HG03520 (cell line): ENCODE results near the gene EXOC4.

ENCODE experiments used
- ATAC-seq: cut with Tn5 transposase; IDR thresholded peaks from one replicate; pipeline ENCODE4 v1.9.1; 2021; ENCODE audit warnings: mild to moderate bottlenecking, moderate library complexity; ENCODE audit not compliant: unreplicated experiment

EXOC4 gene

GRCh38 chr7:133360201-133360600, 107.3 kb downstream of the EXOC4 start:
- ATAC-seq = no peak

DNA sequence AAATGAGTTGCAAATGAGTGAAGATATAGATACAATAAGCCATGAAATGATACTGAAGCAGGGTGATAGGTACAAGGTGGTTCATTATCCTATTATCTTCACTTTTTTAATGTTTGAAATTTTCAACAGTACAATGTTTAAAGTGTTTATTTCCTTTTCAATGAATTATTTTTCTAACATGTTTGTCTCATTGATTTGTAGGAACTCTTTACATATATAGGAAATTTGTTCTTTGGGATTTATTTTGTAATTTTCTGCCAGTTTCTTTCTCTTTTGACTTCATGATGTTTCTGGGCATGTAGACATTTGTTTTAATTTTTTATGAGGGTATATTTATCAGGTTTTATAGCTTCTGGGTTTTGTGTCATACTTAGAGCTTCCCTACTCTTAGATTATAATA, 108.9 kb downstream of the EXOC4 start:
- no peak for ATAC-seq

DNA sequence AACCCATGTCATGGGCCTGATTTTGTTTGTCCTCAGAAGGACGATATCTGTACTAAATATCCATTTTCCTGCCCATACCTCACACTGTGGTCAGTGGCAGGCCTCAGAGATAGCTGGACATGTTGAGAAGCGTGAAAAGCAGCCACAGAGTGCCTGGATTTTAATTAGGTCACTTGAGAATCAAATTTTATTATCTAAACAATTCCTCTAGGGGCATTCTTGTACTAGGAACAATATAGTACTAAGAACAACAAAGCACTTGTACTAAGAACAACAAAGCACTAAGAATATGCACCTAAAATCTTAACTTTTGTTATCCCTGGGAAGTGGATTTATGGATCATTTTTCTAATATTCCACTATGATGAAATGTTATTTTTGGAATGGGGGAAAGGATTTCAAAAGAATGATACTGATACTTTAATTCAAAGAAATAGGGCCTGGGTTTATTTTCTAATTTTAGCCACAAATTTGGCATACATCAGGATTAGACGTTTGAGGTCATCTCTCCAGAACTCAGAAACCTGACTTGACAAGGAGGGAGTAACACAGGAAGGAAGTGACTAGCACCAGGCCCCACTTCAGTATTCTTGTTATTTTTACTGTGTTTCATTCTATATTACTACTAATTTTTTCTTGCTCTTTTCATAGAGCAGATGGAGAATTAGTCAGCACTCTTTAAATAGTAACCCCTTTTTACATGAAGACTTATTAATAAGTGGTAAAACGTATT, 112.2 kb downstream of the EXOC4 start:
- ATAC-seq = no peak

DNA sequence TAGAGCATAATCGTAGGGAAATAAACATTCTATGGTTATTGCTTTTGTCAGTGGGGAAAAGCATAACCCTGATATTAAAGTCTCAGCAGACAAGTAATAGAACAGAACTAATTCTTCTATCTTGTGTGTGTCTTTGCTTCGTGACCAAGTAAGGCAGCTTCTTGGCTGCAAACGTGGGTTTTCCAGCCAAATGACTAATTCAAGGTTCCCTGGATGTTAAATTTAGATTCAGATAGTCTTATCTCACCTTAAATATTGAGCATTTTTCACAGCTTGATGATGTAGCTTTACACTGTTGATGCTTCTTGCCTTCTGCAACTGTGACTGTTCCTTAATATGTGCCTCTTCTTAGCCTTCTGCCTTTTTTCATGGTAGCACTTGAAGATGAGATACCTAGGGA, 113.0 kb downstream of the EXOC4 start:
- no peak for ATAC-seq

DNA sequence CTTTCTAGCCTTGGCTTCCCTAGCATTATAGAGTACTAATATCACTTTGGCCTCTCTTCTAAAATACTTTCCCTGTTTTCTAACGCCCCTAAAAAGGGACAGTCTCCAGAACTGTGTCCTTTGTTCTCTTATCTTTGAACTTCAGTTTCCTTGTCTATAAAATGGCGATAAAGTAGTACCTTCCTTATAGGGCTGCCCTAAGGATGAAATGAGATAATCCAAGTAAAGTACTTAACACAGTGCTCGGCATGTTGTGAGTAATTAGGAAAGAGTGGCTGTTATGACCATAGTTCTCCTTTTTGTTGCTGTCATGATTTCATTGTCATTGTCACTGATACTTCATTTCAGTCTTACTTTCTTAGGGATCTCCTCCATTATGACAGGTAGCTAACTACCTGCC, 114.7 kb downstream of the EXOC4 start:
- ATAC-seq = no peak

DNA sequence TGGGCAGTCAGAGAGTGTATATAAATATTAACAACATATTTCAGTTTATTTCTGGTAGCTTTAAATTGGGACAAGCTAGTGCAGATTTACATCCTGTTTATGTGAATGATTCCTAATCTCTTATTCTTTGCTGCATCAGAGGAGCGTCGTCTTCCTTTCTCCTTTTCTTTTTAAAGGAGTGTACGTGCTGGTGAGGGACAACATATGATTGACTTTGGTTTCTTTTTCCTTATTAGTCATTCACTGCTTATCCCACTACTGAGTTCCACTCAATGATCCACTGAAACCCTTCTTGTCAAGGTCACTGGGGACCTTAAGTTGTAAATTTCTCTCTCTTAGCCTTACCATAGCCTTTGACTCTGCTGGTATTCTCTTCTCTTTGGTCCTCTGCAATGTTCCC, 116.3 kb downstream of the EXOC4 start:
- no peak for ATAC-seq

DNA sequence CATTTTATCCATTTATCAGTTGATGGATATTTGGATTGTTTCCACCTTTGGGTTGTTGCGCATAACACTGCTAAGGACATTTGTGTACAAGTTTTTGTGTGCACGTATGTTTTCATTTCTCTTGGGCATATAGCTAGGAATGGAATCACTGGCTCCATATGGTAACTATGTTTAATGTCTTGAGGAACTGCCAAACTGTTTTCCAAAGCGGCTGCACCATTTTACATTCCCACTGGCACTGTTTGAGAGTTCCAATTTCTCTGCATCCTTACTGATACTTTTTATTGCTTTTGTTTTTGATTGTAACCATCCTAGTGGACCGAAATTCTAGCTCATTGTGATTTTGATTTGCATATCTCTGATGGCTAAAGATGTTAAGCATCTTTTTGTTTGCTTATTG, 118.7 kb downstream of the EXOC4 start:
- ATAC-seq = no peak

DNA sequence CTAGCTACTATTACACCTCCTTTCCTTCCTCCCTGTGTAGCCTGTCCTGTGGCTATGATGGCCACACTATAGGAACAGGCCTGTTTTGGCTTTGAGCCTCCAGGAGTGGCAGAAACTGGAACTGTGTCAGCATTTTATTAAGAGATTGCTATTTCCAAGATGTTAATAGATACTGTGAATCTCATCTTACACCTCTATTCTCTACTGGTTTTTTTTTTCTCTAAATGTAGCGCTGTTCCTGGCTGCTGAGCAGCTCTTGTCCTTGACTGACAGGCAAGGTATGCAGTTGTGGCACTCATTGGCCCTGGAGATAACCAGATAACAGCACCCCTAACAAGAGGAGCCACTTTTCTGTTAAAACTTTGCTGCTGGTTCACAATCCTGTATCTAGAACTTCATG, 119.5 kb downstream of the EXOC4 start:
- no peak for ATAC-seq

- no peak for ATAC-seq
These were observed 123.6 kb downstream of the EXOC4 start for GRCh38 chr7:133376514-133376913.

DNA sequence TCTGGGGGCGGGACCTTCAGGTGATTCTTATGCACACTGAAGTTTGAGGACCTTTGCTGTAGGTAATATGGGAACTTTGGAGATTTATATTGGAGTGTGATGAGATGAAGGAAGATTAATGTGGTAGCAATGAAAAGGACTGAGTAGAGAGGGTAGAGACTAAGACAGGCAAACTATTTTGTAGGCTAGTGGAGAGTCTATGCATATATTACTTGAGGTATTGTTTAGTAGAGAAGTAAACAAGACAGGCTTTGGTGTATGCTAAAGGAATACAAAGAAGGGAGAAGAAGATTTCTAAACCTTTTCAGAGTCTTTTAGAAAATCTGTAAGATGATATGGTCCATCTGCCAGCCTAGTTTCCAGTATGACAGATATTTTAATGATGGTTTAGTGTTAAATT, 129.1 kb downstream of the EXOC4 start:
- no peak for ATAC-seq

- ATAC-seq = no peak
These were observed 130.1 kb downstream of the EXOC4 start for GRCh38 chr7:133382775-133383559.

DNA sequence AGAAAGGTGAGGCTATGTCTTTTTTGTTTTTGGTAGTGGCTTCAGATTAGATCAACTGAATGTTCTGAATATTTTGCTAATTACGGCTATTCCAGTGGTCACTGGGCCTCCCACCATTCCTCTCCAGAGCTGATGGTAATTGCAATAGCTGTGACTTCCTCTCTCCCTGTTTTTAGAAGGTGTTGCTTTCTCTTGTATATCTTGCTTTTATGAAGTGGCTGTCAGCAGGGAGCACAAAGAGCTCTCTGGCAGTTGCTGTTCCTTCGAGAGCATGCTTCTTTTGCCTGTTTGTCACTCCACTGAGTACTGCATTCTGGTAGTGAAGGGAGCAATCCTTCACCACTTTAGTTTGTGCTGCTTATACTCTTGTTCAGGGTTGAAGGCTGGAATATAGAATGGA, 133.3 kb downstream of the EXOC4 start:
- no peak for ATAC-seq

- ATAC-seq = no peak
These were observed 136.8 kb downstream of the EXOC4 start for GRCh38 chr7:133389727-133390126.

DNA sequence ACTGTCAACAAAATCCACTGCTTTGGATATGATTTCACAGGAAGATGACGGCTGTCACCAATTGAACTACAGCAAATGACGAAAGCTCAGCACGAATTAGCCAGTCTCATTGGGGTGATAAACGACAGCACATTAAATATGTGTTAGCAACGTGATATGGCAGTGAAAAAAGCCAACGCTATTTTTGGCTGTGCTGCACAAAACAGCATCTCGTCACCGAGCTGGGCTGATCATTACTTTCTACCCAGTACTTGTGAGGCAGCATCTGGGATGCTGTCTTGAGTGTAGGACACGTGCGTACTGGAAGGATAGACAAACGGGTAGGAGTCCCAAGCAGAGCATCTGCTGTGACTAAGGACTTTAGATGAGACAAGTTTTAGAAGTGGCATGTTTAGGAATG, 138.3 kb downstream of the EXOC4 start:
- ATAC-seq = no peak

GRCh38 chr7:133394369-133394768, 141.5 kb downstream of the EXOC4 start:
- ATAC-seq = no peak

- no peak for ATAC-seq
These were observed 142.7 kb downstream of the EXOC4 start for GRCh38 chr7:133395551-133395950.

DNA sequence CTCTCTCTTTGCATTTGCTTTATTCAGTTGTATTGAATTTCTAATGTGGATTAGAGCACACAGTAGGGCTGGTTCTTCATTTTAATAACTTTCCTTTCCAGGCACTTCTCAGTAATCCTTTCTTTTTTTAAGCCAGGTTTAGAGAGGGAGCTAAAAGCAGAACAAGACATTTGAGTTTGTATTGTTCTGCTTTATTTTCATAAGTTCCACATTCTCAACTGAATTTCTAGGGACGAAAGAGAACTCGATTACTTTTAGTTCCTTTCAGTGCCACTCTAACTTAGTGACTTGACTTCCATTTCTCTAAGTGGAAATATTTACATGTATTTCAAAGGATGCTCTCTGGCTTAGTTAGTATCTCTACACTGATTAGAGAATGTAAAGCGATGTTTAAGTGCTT, 145.6 kb downstream of the EXOC4 start:
- no peak for ATAC-seq

DNA sequence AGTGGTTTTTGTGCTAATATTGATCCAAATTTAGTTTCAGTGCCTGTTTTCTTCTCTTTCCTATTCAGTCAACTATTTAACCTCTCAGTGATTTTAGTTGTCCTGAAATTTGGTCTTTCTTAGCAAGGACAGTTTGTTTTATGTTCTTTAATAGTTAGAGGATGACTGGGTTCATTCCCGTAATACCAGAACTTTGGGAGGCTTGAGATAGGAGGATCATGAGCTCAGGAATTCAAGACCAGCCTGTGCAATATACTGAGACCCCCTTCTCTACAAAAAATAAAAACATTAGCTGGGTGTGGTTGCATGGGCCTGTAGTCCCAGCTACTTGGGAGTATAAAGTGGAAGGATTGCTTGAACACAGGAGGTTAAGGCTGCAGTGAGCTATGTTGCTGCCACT, 148.3 kb downstream of the EXOC4 start:
- ATAC-seq = no peak

DNA sequence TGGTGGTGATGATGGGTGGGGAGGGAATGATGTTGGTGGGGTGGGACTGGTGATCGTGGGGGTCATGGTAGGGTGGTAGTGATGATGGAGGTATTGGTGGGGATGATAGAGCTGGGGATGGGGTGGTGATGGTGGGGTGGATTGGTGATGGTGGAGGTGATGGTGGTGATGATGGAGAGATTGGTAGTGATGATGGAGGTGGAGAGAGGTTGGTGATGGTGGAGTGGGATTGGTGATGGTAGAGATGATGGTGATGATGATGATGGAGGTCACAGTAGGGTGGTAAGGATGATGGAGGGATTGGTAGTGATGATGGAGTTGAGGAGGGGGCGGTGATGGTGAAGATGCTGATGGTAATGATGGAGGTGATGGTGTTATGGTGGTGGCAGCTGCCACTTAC, 155.3 kb downstream of the EXOC4 start:
- no peak for ATAC-seq

- no peak for ATAC-seq
These were observed 156.5 kb downstream of the EXOC4 start for GRCh38 chr7:133409421-133409820.

DNA sequence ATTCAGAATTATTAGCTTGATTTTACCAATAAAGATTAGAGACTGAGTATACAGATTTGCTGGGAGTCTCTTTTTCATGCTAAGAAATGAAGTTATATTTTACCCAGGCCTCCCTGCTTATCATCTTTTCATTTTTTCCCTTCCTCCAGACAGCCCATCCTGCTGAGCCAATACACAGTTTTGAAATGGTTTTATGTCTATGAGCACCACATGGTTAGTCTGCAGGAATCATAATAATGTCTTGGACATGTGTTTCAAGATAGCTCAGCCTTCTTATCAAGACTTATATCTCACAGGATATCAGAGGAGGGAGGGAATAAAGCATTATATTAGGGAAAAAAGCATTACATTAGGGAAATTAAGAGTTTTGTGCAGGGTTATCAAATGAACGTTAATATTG, 157.1 kb downstream of the EXOC4 start:
- ATAC-seq = no peak

DNA sequence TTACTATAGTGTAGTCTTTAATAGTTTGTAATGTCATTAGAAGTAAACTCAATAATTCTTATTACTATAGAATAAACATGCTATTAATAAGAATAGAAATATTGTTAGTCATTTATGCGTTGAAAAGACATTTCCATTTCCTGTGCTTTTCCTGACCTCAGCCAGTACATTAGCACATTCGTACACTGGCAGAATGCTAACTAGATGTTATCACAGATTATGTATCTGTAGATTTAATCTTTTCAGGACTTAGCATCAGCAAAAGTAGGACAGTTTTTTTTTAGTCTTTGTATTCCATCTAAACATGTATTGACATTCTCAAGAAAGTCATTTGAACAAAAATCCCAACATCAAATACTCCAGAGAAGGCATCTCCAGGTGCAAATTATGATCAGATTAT, 158.5 kb downstream of the EXOC4 start:
- ATAC-seq = no peak

GRCh38 chr7:133412942-133413341, 160.1 kb downstream of the EXOC4 start:
- no peak for ATAC-seq
